ENCODE measurements around the gene BEGAIN.
A peak's percentile ranks its signal among the peaks of the same experiment; 100 is the strongest.

Gene BEGAIN

GRCh38 chr14:100548295-100548655 lies 38.9 kb downstream of the BEGAIN start:
- no peak for DNase-seq

- peak; percentile 28 to 86 (median 54) for DNase-seq
These were observed 39.5 kb downstream of the BEGAIN start for GRCh38 chr14:100547633-100548294.

GRCh38 chr14:100546051-100546443 lies 41.2 kb downstream of the BEGAIN start:
- DNase-seq: peak in 3 of 6 experiments; percentile 44 to 76 (median 59)

- DNase-seq: no peak
These were observed 41.9 kb downstream of the BEGAIN start for GRCh38 chr14:100545359-100545758.

- DNase-seq: no peak
These were observed 42.6 kb downstream of the BEGAIN start for GRCh38 chr14:100544506-100545141.

- peak in 3 of 6 experiments; percentile 31 to 59 (median 41) for DNase-seq
These were observed 43.5 kb downstream of the BEGAIN start for GRCh38 chr14:100543471-100544455.

GRCh38 chr14:100542619-100543205 lies 44.5 kb downstream of the BEGAIN start:
- no peak for DNase-seq

GRCh38 chr14:100541621-100542560 lies 45.3 kb downstream of the BEGAIN start:
- no peak for DNase-seq

GRCh38 chr14:100540926-100541620 lies 46.1 kb downstream of the BEGAIN start:
- DNase-seq: no peak

GRCh38 chr14:100540141-100540925 lies 46.9 kb downstream of the BEGAIN start:
- no peak for DNase-seq

- DNase-seq: no peak
These were observed 47.5 kb downstream of the BEGAIN start for GRCh38 chr14:100539766-100540140.

- no peak for DNase-seq
These were observed 48.1 kb downstream of the BEGAIN start for GRCh38 chr14:100539003-100539660.

GRCh38 chr14:100538351-100539002 lies 48.7 kb downstream of the BEGAIN start:
- DNase-seq: no peak

GRCh38 chr14:100537446-100538350 lies 49.5 kb downstream of the BEGAIN start:
- no peak for DNase-seq

GRCh38 chr14:100536721-100537445 lies 50.3 kb downstream of the BEGAIN start:
- no peak for DNase-seq

GRCh38 chr14:100536121-100536510 lies 51.1 kb downstream of the BEGAIN start:
- no peak for DNase-seq

GRCh38 chr14:100535287-100536120 lies 51.7 kb downstream of the BEGAIN start:
- no peak for DNase-seq

All from stimulated activated naive CD4-positive, alpha-beta T cell (primary cell).